ENCODE data around the gene ACVRL1. TPM values are rescaled to one million over a fixed set of nuclear protein-coding genes. Genes with fewer than 3 reads are reported as not detected.

ACVRL1 gene
- total and polyA plus RNA-seq, 9 of the 15 experiments (the other 6 are each of a cell fraction or from before 2014, with no cell fraction given): 0.07 to 1.4 (median 0.30) TPM

DNA sequence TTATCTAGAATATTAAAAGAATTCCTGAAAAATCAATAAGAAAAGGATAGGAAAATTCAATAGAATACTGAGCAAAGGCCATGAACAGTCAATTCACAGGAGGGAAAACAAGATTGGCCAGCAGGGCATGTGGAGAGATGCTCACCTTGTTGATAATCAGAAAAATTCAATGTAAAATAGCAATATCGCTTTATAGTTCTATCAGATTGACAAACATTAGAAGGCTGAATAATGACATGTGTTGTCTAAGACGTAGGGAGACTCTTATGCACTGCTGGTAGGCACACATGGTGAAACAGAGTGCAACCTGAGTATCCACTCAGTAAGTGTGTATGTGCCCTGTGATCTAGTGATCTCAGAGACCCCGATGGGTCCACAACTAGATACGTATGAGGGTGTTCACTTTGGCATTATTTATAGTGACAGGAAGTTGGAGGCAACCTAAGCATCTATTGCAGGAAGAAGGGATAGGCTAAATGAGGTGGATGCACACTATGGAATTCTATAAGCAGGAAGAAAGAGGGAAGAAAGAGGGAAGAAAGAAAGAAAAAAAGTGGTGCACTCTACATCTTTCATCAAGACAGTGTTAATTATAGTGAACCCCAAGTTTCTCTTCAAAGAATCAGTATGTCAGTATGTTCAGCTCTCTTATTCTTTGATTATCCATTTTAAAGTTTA lies 23.2 kb upstream of the ACVRL1 start (continued):
- TF ChIP-seq ZNF76 (CRISPR knock-in tag; IDR thresholded peaks at IDR 0.05; ENCODE audit: borderline replicate concordance) (no peak), ZNF740 (CRISPR knock-in tag; IDR thresholded peaks at IDR 0.05) (no peak), ZNF740 (tag; IDR thresholded peaks at IDR 0.05) (no peak), ZNF318 (IDR thresholded peaks at IDR 0.05; ENCODE audit: borderline replicate concordance in 1 of 2, low read depth in 1 of 2) (no peak), NCOR1 (IDR thresholded peaks at IDR 0.05) (no peak), HINFP (tag; conservative IDR thresholded peaks at IDR 0.05; ENCODE audit: low read depth) (peak; percentile 40; the same call in 1 of the 2 replicates), GABPA (tag; conservative IDR thresholded peaks at IDR 0.05; ENCODE audit: low read depth) (no peak; the same call in 1 of the 2 replicates), ETS1 (conservative IDR thresholded peaks at IDR 0.05; ENCODE audit: control insufficient read depth, low read depth, low read length) (no peak), IFI16 (CRISPR knock-in tag; IDR thresholded peaks at IDR 0.05) (no peak), TAF15 (IDR thresholded peaks at IDR 0.05; ENCODE audit: low read depth, low read length) (no peak), ZNF311 (CRISPR knock-in tag; IDR thresholded peaks at IDR 0.05) (0 out of 2 replicates have a peak, but pooled peaks have one; percentile 13)
- TF ChIP-seq, protein P1, sequence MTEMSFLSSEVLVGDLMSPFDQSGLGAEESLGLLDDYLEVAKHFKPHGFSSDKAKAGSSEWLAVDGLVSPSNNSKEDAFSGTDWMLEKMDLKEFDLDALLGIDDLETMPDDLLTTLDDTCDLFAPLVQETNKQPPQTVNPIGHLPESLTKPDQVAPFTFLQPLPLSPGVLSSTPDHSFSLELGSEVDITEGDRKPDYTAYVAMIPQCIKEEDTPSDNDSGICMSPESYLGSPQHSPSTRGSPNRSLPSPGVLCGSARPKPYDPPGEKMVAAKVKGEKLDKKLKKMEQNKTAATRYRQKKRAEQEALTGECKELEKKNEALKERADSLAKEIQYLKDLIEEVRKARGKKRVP (CRISPR knock-in tag; IDR thresholded peaks at IDR 0.05): no peak
